IPS-18c (cell line): ENCODE results near the gene MEGF9.
"Not testable (repeated sequence)": the region's sequence is repeated elsewhere in the genome, so short reads cannot be mapped to it uniquely, and the experiment has no call there.

Experiments
- H3K4me3 ChIP-seq: 2 replicates; pipeline ENCODE4 v1.7.0; 2013; ENCODE audit warnings: low read depth, mild to moderate bottlenecking, low read length, moderate library complexity; ENCODE audit not compliant: insufficient read depth
- H3K9me3 ChIP-seq: one replicate; pipeline ENCODE4 v1.6.1; 2013; ENCODE audit warnings: mild to moderate bottlenecking, low read length, moderate library complexity; ENCODE audit not compliant: control insufficient read depth, insufficient read depth

MEGF9 gene

GRCh38 chr9:120650352-120650751 lies 63.9 kb downstream of the MEGF9 start:
- no peaks in the 10 kb centered on the region for H3K9me3 ChIP-seq

GRCh38 chr9:120648581-120649197 lies 65.6 kb downstream of the MEGF9 start:
- Histone ChIP-seq H3K9me3 (no peaks in the 10 kb centered on the region), H3K4me3 (no peak overlapping the region)

More at GRCh38 chr9:120650352-120650751, 63.9 kb downstream of the MEGF9 start:
- H3K4me3 ChIP-seq, result no peak overlapping the region

- Histone ChIP-seq H3K4me3 (no peak overlapping the region), H3K9me3 (no peaks in the 10 kb centered on the region)
These were observed 67.3 kb downstream of the MEGF9 start for GRCh38 chr9:120646948-120647347.

- Histone ChIP-seq H3K4me3 (no peak overlapping the region), H3K9me3 (no peaks in the 10 kb centered on the region)
These were observed 68.5 kb downstream of the MEGF9 start for GRCh38 chr9:120645760-120646159.

GRCh38 chr9:120643061-120643460 lies 71.2 kb downstream of the MEGF9 start:
- Histone ChIP-seq H3K9me3 (no peaks in the 10 kb centered on the region), H3K4me3 (no peak overlapping the region)

GRCh38 chr9:120642129-120642770 lies 72.0 kb downstream of the MEGF9 start:
- Histone ChIP-seq H3K9me3 (no peaks in the 10 kb centered on the region), H3K4me3 (no peak overlapping the region)

- not testable (repeated sequence) for H3K4me3 ChIP-seq, H3K9me3 ChIP-seq
These were observed 73.4 kb downstream of the MEGF9 start for GRCh38 chr9:120640874-120641273.

- no peaks in the 10 kb centered on the region for H3K9me3 ChIP-seq
- H3K4me3 ChIP-seq, result no peak overlapping the region
These were observed 73.9 kb downstream of the MEGF9 start for GRCh38 chr9:120640380-120640779.

GRCh38 chr9:120637919-120638318 lies 76.4 kb downstream of the MEGF9 start:
- no peak overlapping the region for H3K4me3 ChIP-seq
- H3K9me3 ChIP-seq, result no peaks in the 10 kb centered on the region

- H3K4me3 ChIP-seq, result no peak overlapping the region
These were observed 77.9 kb downstream of the MEGF9 start for GRCh38 chr9:120636194-120636957.

GRCh38 chr9:120635011-120635410 lies 79.3 kb downstream of the MEGF9 start:
- no peak overlapping the region for H3K4me3 ChIP-seq
- H3K9me3 ChIP-seq, result no peaks in the 10 kb centered on the region

More at GRCh38 chr9:120636194-120636957, 77.9 kb downstream of the MEGF9 start:
- H3K9me3 ChIP-seq, result no peaks in the 10 kb centered on the region

- H3K4me3 ChIP-seq, result no peak overlapping the region
These were observed 83.9 kb downstream of the MEGF9 start for GRCh38 chr9:120630333-120630732.

GRCh38 chr9:120628925-120629497 lies 85.3 kb downstream of the MEGF9 start:
- H3K9me3 ChIP-seq, H3K4me3 ChIP-seq: not testable (repeated sequence)

More at GRCh38 chr9:120630333-120630732, 83.9 kb downstream of the MEGF9 start:
- H3K9me3 ChIP-seq, result no peaks in the 10 kb centered on the region

GRCh38 chr9:120628207-120628924 lies 85.9 kb downstream of the MEGF9 start:
- no peaks in the 10 kb centered on the region for H3K9me3 ChIP-seq
- no peak overlapping the region for H3K4me3 ChIP-seq

GRCh38 chr9:120627073-120627472 lies 87.2 kb downstream of the MEGF9 start:
- no peak overlapping the region for H3K4me3 ChIP-seq
- H3K9me3 ChIP-seq, result no peaks in the 10 kb centered on the region

GRCh38 chr9:120626512-120626911 lies 87.8 kb downstream of the MEGF9 start:
- no peak overlapping the region for H3K4me3 ChIP-seq
- H3K9me3 ChIP-seq, result no peaks in the 10 kb centered on the region

- no peaks in the 10 kb centered on the region for H3K9me3 ChIP-seq
These were observed 89.0 kb downstream of the MEGF9 start for GRCh38 chr9:120625222-120625621.

More at GRCh38 chr9:120625222-120625621, 89.0 kb downstream of the MEGF9 start:
- H3K4me3 ChIP-seq, result no peak overlapping the region
